ENCODE measurements around the gene PRELP. TPM values are rescaled to one million over a fixed set of nuclear protein-coding genes. Genes with fewer than 3 reads are reported as not detected.

Gene PRELP
- total RNA-seq (2014; rRNA removed) (not detected in 2 replicates), Bru-seq, nascent RNA (not detected), BruChase-seq, experiment 1, labeled RNA remaining after a 6-hour chase (percentile 5 among the genes with signal in this experiment), BruChase-seq, experiment 2, labeled RNA remaining after a 2-hour chase (not detected)
- long read RNA-seq: 0 reads

DNA sequence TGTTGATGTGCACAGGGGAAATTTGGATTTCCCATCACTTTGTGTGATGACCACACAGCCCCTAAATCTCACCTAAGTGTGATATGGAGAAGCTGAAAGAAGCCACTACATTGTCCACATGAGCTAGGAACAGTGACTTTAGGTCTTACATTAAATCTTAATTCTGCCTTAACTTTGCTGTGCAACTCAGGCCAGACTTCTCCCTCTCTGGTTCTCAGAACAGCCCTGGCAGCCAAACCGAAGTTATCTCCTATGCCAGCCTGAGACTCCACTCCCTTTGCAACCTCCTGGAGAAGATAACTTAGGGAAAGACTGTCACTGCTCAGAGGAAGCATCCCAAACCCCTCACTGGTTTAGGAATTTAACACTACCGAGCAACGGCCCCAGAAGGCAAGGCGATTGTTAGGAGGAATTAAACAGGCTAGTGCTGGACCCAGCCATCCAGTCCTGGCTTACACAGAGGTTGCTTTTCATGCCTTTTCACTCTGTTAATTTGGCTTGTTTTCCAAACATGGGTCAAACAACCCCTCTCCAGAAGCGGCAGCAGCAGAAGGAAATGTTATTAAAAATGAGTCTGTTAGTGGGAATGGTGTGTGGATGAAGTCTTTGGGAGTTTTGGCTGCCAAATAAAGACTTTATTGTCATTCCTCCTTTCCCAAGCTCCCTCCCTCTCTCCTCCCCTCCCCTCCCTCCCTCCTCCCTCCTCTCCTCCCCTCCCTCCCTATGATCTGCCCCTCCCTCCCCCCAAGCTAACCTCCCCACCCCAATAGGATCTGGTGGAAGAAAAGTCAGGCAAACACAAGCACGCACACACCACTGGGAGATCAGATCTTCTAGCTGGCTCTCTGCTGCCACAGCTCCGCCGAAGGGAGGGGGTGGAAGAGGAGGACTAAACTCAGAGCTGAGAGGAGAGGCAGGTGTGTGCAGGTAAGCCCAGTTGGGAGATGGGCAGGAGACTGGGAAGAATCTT lies at the start of gene PRELP:
TSS of gene PRELP (plus strand) at position 795 of the 970 bp plus-strand sequence. CDS start 7,379 bp downstream, outside the sequence.
- no peaks in the 10 kb centered on the region for H3K79me2 ChIP-seq (ENCODE audit: low read length)
- H3K36me3 ChIP-seq (ENCODE audit: low read depth, low read length): no peaks in the 10 kb centered on the region
- H3K9me2 ChIP-seq (replicated peaks; ENCODE audit: low read length): no peaks in the 10 kb centered on the region
- ATAC-seq (peak; percentile 60), DNase-seq (peak; percentile 64)
- H3K4me3 ChIP-seq (ENCODE audit: low read length): no peak within 1 kb of the TSS
- H3K4me2 ChIP-seq (ENCODE audit: low read length): peak within 1 kb of the TSS; percentile 38; the same call in 1 of the 2 replicates
- intact Hi-C loops (cut with micrococcal nuclease): no loop called here
- CTCF ChIA-PET: no interaction called here
- no peak for TF ChIP-seq EZH2phosphoT487 (IDR thresholded peaks at IDR 0.05; ENCODE audit: borderline replicate concordance, low read length)
- TF ChIP-seq, protein P1, sequence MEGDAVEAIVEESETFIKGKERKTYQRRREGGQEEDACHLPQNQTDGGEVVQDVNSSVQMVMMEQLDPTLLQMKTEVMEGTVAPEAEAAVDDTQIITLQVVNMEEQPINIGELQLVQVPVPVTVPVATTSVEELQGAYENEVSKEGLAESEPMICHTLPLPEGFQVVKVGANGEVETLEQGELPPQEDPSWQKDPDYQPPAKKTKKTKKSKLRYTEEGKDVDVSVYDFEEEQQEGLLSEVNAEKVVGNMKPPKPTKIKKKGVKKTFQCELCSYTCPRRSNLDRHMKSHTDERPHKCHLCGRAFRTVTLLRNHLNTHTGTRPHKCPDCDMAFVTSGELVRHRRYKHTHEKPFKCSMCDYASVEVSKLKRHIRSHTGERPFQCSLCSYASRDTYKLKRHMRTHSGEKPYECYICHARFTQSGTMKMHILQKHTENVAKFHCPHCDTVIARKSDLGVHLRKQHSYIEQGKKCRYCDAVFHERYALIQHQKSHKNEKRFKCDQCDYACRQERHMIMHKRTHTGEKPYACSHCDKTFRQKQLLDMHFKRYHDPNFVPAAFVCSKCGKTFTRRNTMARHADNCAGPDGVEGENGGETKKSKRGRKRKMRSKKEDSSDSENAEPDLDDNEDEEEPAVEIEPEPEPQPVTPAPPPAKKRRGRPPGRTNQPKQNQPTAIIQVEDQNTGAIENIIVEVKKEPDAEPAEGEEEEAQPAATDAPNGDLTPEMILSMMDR (conservative IDR thresholded peaks at IDR 0.05; ENCODE audit: low read depth, low read length): no peak
- TF ChIP-seq EZH2 (IDR thresholded peaks at IDR 0.05; ENCODE audit: low read length, unreplicated experiment): no peak
- no peaks in the 10 kb centered on the region for H3F3A ChIP-seq (ENCODE audit: low read length, unreplicated experiment)
- no peak within 1 kb of the TSS for H3K27ac ChIP-seq (ENCODE audit: low read length)
- BruUV-seq (replicated peaks): no TSS peak
- peak within 1 kb of the TSS; percentile 29; the same call in 1 of the 2 replicates for H2AFZ ChIP-seq (ENCODE audit: low read length)
- no peak within 1 kb of the TSS for H3K9ac ChIP-seq (ENCODE audit: low read length)
- no peaks in the 10 kb centered on the region for H4K20me1 ChIP-seq (ENCODE audit: low read length)
- POLR2A ChIA-PET (ENCODE audit: unreplicated experiment): interaction anchor here (0.6 kb wide), 1 partner anchor 245 kb away, joined by 4 read pairs; no protein-coding TSS in a partner anchor
- no peaks in the 10 kb centered on the region for H3K9me3 ChIP-seq (ENCODE audit: low read length)
- peaks cover 10% of the 10 kb centered on the region; the same call in 1 of the 2 replicates for H3K27me3 ChIP-seq (ENCODE audit: low read length)
- H3K4me1 ChIP-seq (ENCODE audit: insufficient read depth, low read length): peaks cover 11% of the 10 kb centered on the region

DNA sequence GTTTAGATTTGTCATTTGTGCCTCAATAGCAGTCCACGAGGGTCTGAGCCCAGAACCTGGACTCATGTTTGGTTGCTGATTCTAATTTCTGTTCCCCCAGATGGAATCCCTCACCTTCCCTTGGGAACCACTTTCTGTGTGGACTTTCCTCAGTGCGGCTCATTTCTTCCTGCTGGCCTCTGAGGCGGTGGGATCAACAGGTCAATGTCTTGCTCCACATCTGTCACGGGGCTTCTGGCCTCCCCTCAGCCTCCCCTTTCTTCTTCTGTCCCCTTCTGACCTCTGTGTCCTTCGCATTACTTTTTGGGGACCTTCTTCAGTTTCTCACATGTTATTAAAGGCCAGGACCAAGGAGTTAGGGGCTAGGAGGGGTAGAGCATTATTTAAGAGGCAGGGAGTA lies 49.2 kb upstream of the PRELP start:
- ChIA-PET CTCF (no interaction called here), POLR2A (ENCODE audit: unreplicated experiment) (no interaction called here)
- no peak for ATAC-seq
- H2AFZ ChIP-seq (ENCODE audit: low read length): no peak overlapping the region
- DNase-seq: no peak
- H3K27me3 ChIP-seq (ENCODE audit: low read length): peaks cover 54% of the 10 kb centered on the region
- no peaks in the 10 kb centered on the region for H3K36me3 ChIP-seq (ENCODE audit: low read depth, low read length)
- no peak for TF ChIP-seq EZH2phosphoT487 (IDR thresholded peaks at IDR 0.05; ENCODE audit: borderline replicate concordance, low read length)
- TF ChIP-seq EZH2 (IDR thresholded peaks at IDR 0.05; ENCODE audit: low read length, unreplicated experiment): no peak
- TF ChIP-seq, protein P1 (conservative IDR thresholded peaks at IDR 0.05; ENCODE audit: low read depth, low read length): no peak
- intact Hi-C loops (cut with micrococcal nuclease): no loop called here
- no peak overlapping the region for H3K4me2 ChIP-seq (ENCODE audit: low read length)
- no peak overlapping the region for H3K4me3 ChIP-seq (ENCODE audit: low read length)
- no TSS peak for BruUV-seq (replicated peaks)
- no peaks in the 10 kb centered on the region for H4K20me1 ChIP-seq (ENCODE audit: low read length)
- H3K4me1 ChIP-seq (ENCODE audit: insufficient read depth, low read length): peaks cover 14% of the 10 kb centered on the region; the same call in 1 of the 2 replicates
- no peaks in the 10 kb centered on the region for H3K9me2 ChIP-seq (replicated peaks; ENCODE audit: low read length)
- H3K27ac ChIP-seq (ENCODE audit: low read length): no peak overlapping the region
- no peaks in the 10 kb centered on the region for H3K79me2 ChIP-seq (ENCODE audit: low read length)
- no peaks in the 10 kb centered on the region for H3K9me3 ChIP-seq (ENCODE audit: low read length)
- H3F3A ChIP-seq (ENCODE audit: low read length, unreplicated experiment): no peaks in the 10 kb centered on the region
- H3K9ac ChIP-seq (ENCODE audit: low read length): no peak overlapping the region
